K562 (cell line): ENCODE results near the gene TCF19. TPM values are rescaled to one million over a fixed set of nuclear protein-coding genes. Genes with fewer than 3 reads are reported as not detected.

Experiments
- ATAC-seq: fragments of 200-7000 bp; cut with Tn5 transposase; 3 replicates; pipeline ENCODE4 v1.9.1; 2020; ENCODE audit warnings: moderate library complexity
- BruUV-seq: library from RNA; stranded (reverse); fragments of 400-500 nt; replicated peaks from 2 replicates; lab custom pipeline; 2021; lab: Mats Ljungman, UMichigan
- CTCF ChIA-PET: fragments of 300-600 bp; formaldehyde crosslinking; extraction: SDS; loops from one replicate; lab custom pipeline; 2021; ENCODE audit warnings: low intra/inter-chr PET ratio; lab: Yijun Ruan, JAX
- POLR2A ChIA-PET: fragments of 300-600, 350-650 bp; sonication (Branson Sonifier 250); formaldehyde crosslinking; extraction: SDS; loops from one replicate; lab custom pipeline; 2021; ENCODE audit warnings: antibody characterized with exemption, inconsistent platforms; lab: Yijun Ruan, JAX
- DNase-seq, 4 experiments: peaks; one replicate each; pipeline versions ENCODE4 v3.0.0 to v3.0.0-alpha.2; 2011 to 2018; ENCODE audit warnings: low spot score in 3 of 4, mixed read lengths in 3 of 4; ENCODE audit errors: extremely low read depth in 1 of 4
- FAIRE-seq: peaks from 2 replicates; lab custom pipeline; 2011; peaks lifted over from hg19 to GRCh38; lab: Jason Lieb, UNC
- H2AFZ ChIP-seq: 2 replicates; pipeline ENCODE4 v1.6.0; 2011; ENCODE audit warnings: low read depth, low read length, control low read depth, inconsistent platforms
- H3K27ac ChIP-seq: fragments of 200-600 bp; 3 replicates; pipeline ENCODE4 v1.8.0; 2011; ENCODE audit warnings: low read depth, mild to moderate bottlenecking, control low read depth, inconsistent platforms, low read length, moderate library complexity, mixed read lengths; ENCODE audit errors: extremely low read depth
- H3K27me3 ChIP-seq, 2 experiments: fragments of 300-600 bp in 1 of 2; 2 replicates in 1 of 2; 3 replicates in 1 of 2; pipeline versions ENCODE4 v1.6.0 to v1.8.0; 2011; ENCODE audit warnings: inconsistent platforms in 2 of 2, low read length in 2 of 2, mild to moderate bottlenecking in 1 of 2, mixed read lengths in 1 of 2, moderate library complexity in 1 of 2; ENCODE audit not compliant: control insufficient read depth in 2 of 2, insufficient read depth in 2 of 2
- H3K36me3 ChIP-seq: fragments of 300-600 bp; 3 replicates; pipeline ENCODE4 v1.8.0; 2011; ENCODE audit warnings: mild to moderate bottlenecking, low read length, inconsistent platforms; ENCODE audit not compliant: control insufficient read depth, insufficient read depth
- H3K4me1 ChIP-seq, 2 experiments: fragments of 200-600 bp in 1 of 2; replicated peaks in 1 of 2; 2 replicates in 1 of 2; 3 replicates in 1 of 2; pipeline versions ENCODE4 v1.5.1 to v1.8.0; 2011; ENCODE audit warnings: inconsistent platforms in 2 of 2, low read length in 2 of 2, mild to moderate bottlenecking in 1 of 2, mixed read lengths in 1 of 2, moderate library complexity in 1 of 2; ENCODE audit not compliant: control insufficient read depth in 2 of 2, insufficient read depth in 2 of 2
- H3K4me2 ChIP-seq: 2 replicates; pipeline ENCODE4 v1.6.1; 2011; ENCODE audit warnings: low read length, control low read depth, inconsistent platforms, mixed read lengths; ENCODE audit not compliant: insufficient read depth
- H3K4me3 ChIP-seq: fragments of 200-600 bp; sonication (generic), shearing (Covaris generic); 2 replicates; pipeline ENCODE4 v1.5.1; 2016; ENCODE audit warnings: control low read depth, inconsistent platforms
- H3K79me2 ChIP-seq: fragments of 200-600 bp; 3 replicates; pipeline ENCODE4 v1.8.0; 2011; ENCODE audit warnings: low read length, inconsistent platforms; ENCODE audit not compliant: control insufficient read depth, insufficient read depth
- H3K9ac ChIP-seq, 2 experiments: 2 replicates each; pipeline versions ENCODE4 v1.6.0 to v1.6.1; 2011; ENCODE audit warnings: low read depth in 2 of 2, low read length in 2 of 2, control low read depth in 1 of 2, inconsistent platforms in 1 of 2, mild to moderate bottlenecking in 1 of 2, mixed read lengths in 1 of 2; ENCODE audit not compliant: insufficient read depth in 1 of 2
- H3K9me1 ChIP-seq: one replicate; pipeline ENCODE4 v1.6.0; 2011; ENCODE audit warnings: inconsistent platforms, mild to moderate bottlenecking, low read length, moderate library complexity; ENCODE audit not compliant: control insufficient read depth, insufficient read depth
- H3K9me3 ChIP-seq: replicated peaks from 2 replicates; pipeline ENCODE4 v1.5.1; 2011; ENCODE audit warnings: low read depth, low read length, inconsistent platforms; ENCODE audit not compliant: control insufficient read depth, insufficient read depth
- H4K20me1 ChIP-seq: replicated peaks from 2 replicates; pipeline ENCODE4 v1.6.1; 2011; ENCODE audit warnings: low read length, inconsistent platforms, mixed read lengths; ENCODE audit not compliant: control insufficient read depth, insufficient read depth
- BRD4 ChIP-seq: fragments of 200-600 bp; sonication (generic); IDR thresholded peaks from 2 replicates; pipeline ENCODE4 v1.6.1; 2017; ENCODE audit warnings: inconsistent platforms
- DNMT1 ChIP-seq: fragments of 450-650 bp; IDR thresholded peaks from 2 replicates; pipeline ENCODE4 v1.6.1; 2016; ENCODE audit warnings: antibody characterized with exemption, mild to moderate bottlenecking
- FUS ChIP-seq: fragments of 200-400 bp; formaldehyde crosslinking; optimal IDR thresholded peaks from 2 replicates; pipeline ENCODE3; 2017; ENCODE audit warnings: low read depth, low read length
- LCOR ChIP-seq: sonication (generic); formaldehyde crosslinking; IDR thresholded peaks from 2 replicates; pipeline ENCODE4 v1.8.0; 2022; ENCODE audit warnings: mild to moderate bottlenecking, missing genetic modification reagents
- ZBTB1 ChIP-seq: sonication (generic); formaldehyde crosslinking; IDR thresholded peaks from 2 replicates; pipeline ENCODE4 v1.8.1; 2023; ENCODE audit warnings: missing genetic modification reagents, low read depth, mild to moderate bottlenecking, borderline replicate concordance
- ZBTB2 ChIP-seq: fragments of 450-650 bp; IDR thresholded peaks from 2 replicates; pipeline ENCODE4 v1.6.1; 2016; ENCODE audit warnings: antibody characterized with exemption
- ZFX ChIP-seq: sonication (generic); formaldehyde crosslinking; IDR thresholded peaks from 2 replicates; pipeline ENCODE4 v1.8.0; 2022; ENCODE audit warnings: mild to moderate bottlenecking, missing genetic modification reagents, moderate library complexity
- ZNF57 ChIP-seq: fragments of 450-650 bp; formaldehyde crosslinking; IDR thresholded peaks from 2 replicates; pipeline ENCODE4 v1.4.0; 2020; ENCODE audit warnings: mild to moderate bottlenecking, moderate library complexity
- WGBS: fragments of 100-300 bp; shearing (Covaris generic); methylation state at CpG from one replicate; pipeline ENCODE4 v1.1.6; 2016; ENCODE audit warnings: low coverage, mixed read lengths; ENCODE audit not compliant: insufficient coverage; ENCODE audit errors: missing lambda C conversion rate; 5-methylcytosine and 5-hydroxymethylcytosine counted together
- in situ Hi-C: fragments of 300-500 bp; cut with MboI; formaldehyde crosslinking; loops from 4 replicates; pipeline ENCODE4 v1.15.0; 2018; ENCODE audit warnings: inconsistent platforms, mixed read lengths
- intact Hi-C: fragments of 100-400 bp; cut with micrococcal nuclease; formaldehyde crosslinking; loops from 2 replicates; pipeline ENCODE4 v1.14.2; 2022
- polyA plus RNA-seq, 8 experiments: library from polyadenylated mRNA; depleted of rRNA in 4 of 8; stranded (reverse) in 5 of 8; unstranded in 3 of 8; fragments of >200 nt; fragmentation: Nextera tagmentation in 2 of 8; fragmentation: Illumina TruSeq in 1 of 8; extraction: Ambion mirVana in 2 of 8; extraction: Trizol in 1 of 8; gene quantifications; 2 replicates each; pipeline versions ENCODE4 v1.2.1 to v1.2.3, GENCODE V29; 2011 to 2014; ENCODE audit warnings: inconsistent platforms in 1 of 8, missing spikeins in 1 of 8
- total RNA-seq, 7 experiments: library from RNA; depleted of rRNA in 6 of 7; stranded (reverse); fragments of >200 nt in 6 of 7; fragmentation: Illumina TruSeq in 2 of 7; extraction: Trizol in 2 of 7; gene quantifications; 2 replicates each; pipeline versions ENCODE4 v1.2.1 to v1.2.3, GENCODE V29; 2011 to 2021; ENCODE audit warnings: low replicate concordance in 1 of 7

The TCF19 gene
- total and polyA plus RNA-seq, 9 of the 15 experiments (the other 6 are each of a cell fraction or from before 2014, with no cell fraction given), result 4.2 to 42.5 (median 25.7) TPM

- TF ChIP-seq FUS (no peak), DNMT1 (no peak), BRD4 (no peak), ZNF57 (CRISPR knock-in tag) (no peak), ZBTB1 (CRISPR knock-in tag) (no peak), LCOR (CRISPR knock-in tag) (no peak)
Observed at GRCh38 chr6:31171931-31172905, 13.8 kb downstream of the TCF19 start (continued).

DNA sequence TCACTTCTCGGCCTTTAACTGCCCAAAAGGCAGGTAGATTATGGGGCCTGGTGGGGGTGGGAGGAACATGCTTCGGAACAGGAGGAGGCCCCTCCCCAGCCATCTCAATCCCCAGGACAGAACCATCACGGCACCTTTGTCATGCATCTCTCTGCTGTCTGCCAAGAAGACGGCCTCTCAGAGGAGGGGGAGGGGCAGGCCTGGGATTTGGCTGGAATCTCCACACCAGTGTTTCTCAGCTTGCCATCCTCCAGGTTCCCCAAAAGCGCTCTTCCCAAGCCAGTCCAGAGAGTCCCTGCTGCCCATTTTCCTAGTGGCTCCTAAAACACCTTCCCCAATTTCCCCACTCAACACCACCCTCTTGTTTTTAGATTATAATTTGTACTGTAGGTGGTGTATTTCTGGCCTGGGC, 14.6 kb downstream of the TCF19 start:
- no peaks in the 10 kb centered on the region for H4K20me1 ChIP-seq
- H3K79me2 ChIP-seq, result no peaks in the 10 kb centered on the region
- peaks cover 25 to 33% of the 10 kb centered on the region in 2 experiments for H3K4me1 ChIP-seq
- peak overlapping the region; percentile 74 for H2AFZ ChIP-seq
- H3K9me1 ChIP-seq, result no peaks in the 10 kb centered on the region
- H3K27ac ChIP-seq, result peak overlapping the region; percentile 10; the same call in 1 of the 3 replicates
- H3K36me3 ChIP-seq, result no peaks in the 10 kb centered on the region
- no peaks in the 10 kb centered on the region for H3K27me3 ChIP-seq
- intact Hi-C loops, result no loop called here
- ChIA-PET POLR2A (interaction anchor here (0.8 to 1.2 kb wide), 4 partner anchors 10 to 34 kb away, joined by 3 to 5 read pairs (median 4); partner anchors contain the start of gene PSORS1C2), CTCF (interaction anchor here (0.9 kb wide), 1 partner anchor 20 kb away, joined by 3 read pairs; no protein-coding TSS in a partner anchor)
- FAIRE-seq (no peak), DNase-seq (no peak)
- BruUV-seq, result no TSS peak
- H3K4me2 ChIP-seq, result no peak overlapping the region
- 55% methylated on average over 5 of the region's 5 CpGs for WGBS
- no peak overlapping the region for H3K4me3 ChIP-seq
- H3K9ac ChIP-seq, result peak overlapping the region in 1 of 2 experiments; percentile 18; a peak in 1 of 4 replicates
- TF ChIP-seq ZBTB2 (no peak), ZFX (0 out of 2 replicates have a peak, but pooled peaks have one; percentile 14)
- TF ChIP-seq, all 486 proteins: peak for 1
- in situ Hi-C loops, result no loop called here
- no peaks in the 10 kb centered on the region for H3K9me3 ChIP-seq
- no peak for ATAC-seq
